Natural killer cell treated with Interleukin-12 subunit alpha and Interleukin-12 subunit beta and Interleukin-15 and Interleukin-18, amount 100 ng/mL, for 72 hours (primary cell): Measurements from ENCODE around the gene CD164L2. TPM values are rescaled to one million over a fixed set of nuclear protein-coding genes. Genes with fewer than 3 reads are reported as not detected.
A peak's percentile ranks its signal among the peaks of the same experiment; 100 is the strongest.
"Not testable (repeated sequence)": the region's sequence is repeated elsewhere in the genome, so short reads cannot be mapped to it uniquely, and the experiment has no call there.

ENCODE experiments used
- ATAC-seq, 2 donors: fragments of 150-1000 bp; cut with Tn5 transposase in 1 of 2; sonication (Bioruptor Pico), chemical (Tn5 transposase) in 1 of 2; 2 replicates each; pipeline ENCODE4 v1.10.0; 2021
- DNase-seq: peaks from one replicate; pipeline ENCODE4 v3.0.0; 2022; ENCODE audit warnings: low spot score
- H3K27ac Mint-ChIP-seq, 2 donors: 1 replicate in 1 of 2; 2 replicates in 1 of 2; pipeline ENCODE4 v1.8.0; 2022; ENCODE audit warnings: mixed read lengths in 2 of 2, mild to moderate bottlenecking in 1 of 2, moderate library complexity in 1 of 2
- H3K27me3 Mint-ChIP-seq, 2 donors: 1 replicate in 1 of 2; 2 replicates in 1 of 2; pipeline ENCODE4 v1.8.0; 2022; ENCODE audit warnings: mixed read lengths in 2 of 2
- H3K36me3 Mint-ChIP-seq: one replicate; pipeline ENCODE4 v1.8.0; 2022; ENCODE audit warnings: mixed read lengths
- H3K4me1 Mint-ChIP-seq, 2 donors: 1 replicate in 1 of 2; 2 replicates in 1 of 2; pipeline ENCODE4 v1.8.0; 2022; ENCODE audit warnings: low read depth in 2 of 2, mixed read lengths in 2 of 2, mild to moderate bottlenecking in 1 of 2
- H3K4me3 Mint-ChIP-seq: one replicate; pipeline ENCODE4 v1.8.0; 2022; ENCODE audit warnings: mixed read lengths
- H3K9me3 Mint-ChIP-seq: 2 replicates; pipeline ENCODE4 v1.8.0; 2022; ENCODE audit warnings: mixed read lengths
- total RNA-seq, 2 donors: library from RNA; stranded (reverse); gene quantifications; one replicate each; pipeline ENCODE4 v1.2.3, GENCODE V29; 2022

Gene CD164L2
- total RNA-seq, 2 donors from 2014 or later = not detected

DNA sequence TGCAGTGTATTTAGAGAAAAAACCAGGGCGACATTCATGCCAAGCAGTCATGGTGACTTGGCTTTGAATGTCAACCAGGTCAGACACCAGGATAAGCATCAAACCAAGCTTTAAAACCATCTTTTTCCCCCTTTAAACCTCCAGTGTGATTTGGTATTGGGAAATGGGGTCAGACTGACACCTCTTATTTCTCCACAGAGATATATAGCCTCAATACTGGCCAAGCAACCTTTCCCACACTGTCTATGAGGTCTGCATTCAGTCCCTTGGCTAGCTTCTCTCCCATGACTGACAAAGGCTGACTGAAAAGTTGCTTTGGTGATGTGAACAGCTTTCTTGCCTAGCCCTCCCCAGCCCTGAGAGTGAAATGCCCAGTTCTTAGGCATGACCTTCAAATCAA lies 31.0 kb upstream of the CD164L2 start:
- no peaks in the 10 kb centered on the region for H3K9me3 Mint-ChIP-seq
- H3K4me3 Mint-ChIP-seq = no peak overlapping the region
- no peak overlapping the region for H3K27ac Mint-ChIP-seq
- H3K4me1 Mint-ChIP-seq = peaks cover 31 to 43% of the 10 kb centered on the region in 2 donors
- H3K36me3 Mint-ChIP-seq = peaks cover 20% of the 10 kb centered on the region
- H3K27me3 Mint-ChIP-seq = no peaks in the 10 kb centered on the region
- no peak for ATAC-seq
- no peak for DNase-seq

DNA sequence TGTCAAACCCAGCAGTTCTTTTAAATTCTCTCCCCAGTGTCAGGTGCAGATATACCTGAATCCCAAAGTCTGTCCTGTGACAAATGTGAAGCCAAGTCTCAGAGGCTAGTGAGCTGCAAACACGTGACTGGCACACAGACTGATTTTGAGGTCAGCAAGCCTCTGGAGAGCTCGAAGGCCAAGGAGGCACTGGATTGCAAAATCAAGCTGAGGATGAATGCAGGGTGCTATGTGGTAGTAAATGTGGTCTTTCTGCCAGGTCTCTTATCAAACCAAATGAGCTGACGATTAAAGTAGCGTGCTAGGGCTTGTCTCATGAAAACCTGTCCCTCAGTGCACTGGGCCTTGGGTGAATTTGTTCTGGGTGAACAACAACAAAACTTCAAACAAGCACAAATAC lies 29.9 kb upstream of the CD164L2 start:
- ATAC-seq (no peak), DNase-seq (no peak)
- H3K36me3 Mint-ChIP-seq = peaks cover 21% of the 10 kb centered on the region
- H3K27ac Mint-ChIP-seq = no peak overlapping the region
- H3K4me1 Mint-ChIP-seq = peaks cover 22 to 32% of the 10 kb centered on the region in 2 donors
- H3K4me3 Mint-ChIP-seq = no peak overlapping the region
- H3K27me3 Mint-ChIP-seq = no peaks in the 10 kb centered on the region
- H3K9me3 Mint-ChIP-seq = no peaks in the 10 kb centered on the region

DNA sequence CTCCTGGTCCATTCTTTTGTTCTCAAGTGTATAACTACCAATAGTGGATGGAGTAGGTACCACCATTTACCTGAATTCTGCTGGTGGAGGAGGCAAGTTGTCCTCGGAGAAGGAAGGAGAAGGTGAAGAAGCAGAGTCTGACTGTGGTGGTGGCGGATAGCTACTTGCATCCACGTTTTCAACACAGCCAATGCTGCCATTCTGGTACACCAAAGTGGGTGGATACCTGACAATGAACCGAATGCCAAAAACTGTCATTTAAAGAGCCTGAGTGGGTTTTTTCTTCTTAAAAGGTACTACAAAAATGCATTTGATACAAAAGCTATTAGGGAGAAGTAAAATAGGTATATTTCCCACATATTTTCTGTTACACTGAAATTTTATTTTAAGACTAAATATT lies 29.4 kb upstream of the CD164L2 start:
- no peaks in the 10 kb centered on the region for H3K27me3 Mint-ChIP-seq
- H3K4me3 Mint-ChIP-seq = no peak overlapping the region
- H3K36me3 Mint-ChIP-seq = peaks cover 23% of the 10 kb centered on the region
- H3K4me1 Mint-ChIP-seq = peaks cover 21 to 28% of the 10 kb centered on the region in 2 donors
- ATAC-seq (no peak), DNase-seq (no peak)
- no peaks in the 10 kb centered on the region for H3K9me3 Mint-ChIP-seq
- H3K27ac Mint-ChIP-seq = no peak overlapping the region

DNA sequence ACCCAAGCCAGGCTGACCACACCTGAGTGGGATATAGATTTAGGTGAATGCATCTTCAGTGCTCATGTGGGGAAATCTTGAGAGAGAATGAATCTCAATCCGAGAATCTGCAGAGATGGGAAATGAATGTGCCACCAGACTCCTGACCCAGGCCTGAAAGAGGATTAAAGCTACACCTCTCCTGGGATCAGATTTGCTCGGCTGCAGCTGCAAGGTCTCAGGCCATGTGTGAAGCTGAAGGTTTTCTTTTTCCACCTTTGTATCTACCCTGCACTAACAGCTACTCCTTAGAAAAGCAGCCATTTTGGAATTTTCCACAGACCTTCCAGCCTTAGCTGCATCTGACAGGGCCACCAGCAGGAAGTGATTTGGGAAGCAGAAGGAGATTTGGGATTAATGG lies 27.6 kb upstream of the CD164L2 start:
- Mint-ChIP-seq H3K4me1 (peaks cover 3 to 10% of the 10 kb centered on the region in 2 donors), H3K36me3 (peaks cover 21% of the 10 kb centered on the region), H3K27ac (no peak overlapping the region), H3K4me3 (no peak overlapping the region), H3K9me3 (no peaks in the 10 kb centered on the region), H3K27me3 (no peaks in the 10 kb centered on the region)
- no peak for DNase-seq
- no peak for ATAC-seq

DNA sequence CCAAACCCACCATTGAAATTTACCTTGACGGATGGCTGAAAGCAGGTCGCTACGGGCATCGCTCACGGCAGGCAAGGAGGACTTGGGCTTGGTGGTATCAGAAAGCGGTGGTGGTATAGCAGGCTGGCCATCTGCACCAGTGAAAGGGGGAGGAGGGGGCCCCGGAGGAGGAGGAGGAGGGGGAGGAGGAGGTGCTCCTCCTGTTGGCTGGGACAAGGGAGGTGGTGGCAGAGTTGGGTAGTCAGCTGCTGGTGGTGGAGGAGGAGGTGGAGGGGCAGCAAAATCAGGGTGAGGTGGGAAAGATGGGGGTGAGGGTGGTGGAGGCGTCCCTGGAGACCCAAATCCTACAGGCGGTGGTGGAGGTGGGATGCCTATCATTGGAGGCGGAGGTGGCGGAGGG lies 26.5 kb upstream of the CD164L2 start:
- H3K36me3 Mint-ChIP-seq = peaks cover 15% of the 10 kb centered on the region
- no peak overlapping the region for H3K27ac Mint-ChIP-seq
- no peak overlapping the region for H3K4me3 Mint-ChIP-seq
- H3K4me1 Mint-ChIP-seq = peaks cover 0 to 4% of the 10 kb centered on the region in 2 donors
- no peak for DNase-seq
- no peaks in the 10 kb centered on the region for H3K9me3 Mint-ChIP-seq
- H3K27me3 Mint-ChIP-seq = no peaks in the 10 kb centered on the region
- no peak for ATAC-seq

DNA sequence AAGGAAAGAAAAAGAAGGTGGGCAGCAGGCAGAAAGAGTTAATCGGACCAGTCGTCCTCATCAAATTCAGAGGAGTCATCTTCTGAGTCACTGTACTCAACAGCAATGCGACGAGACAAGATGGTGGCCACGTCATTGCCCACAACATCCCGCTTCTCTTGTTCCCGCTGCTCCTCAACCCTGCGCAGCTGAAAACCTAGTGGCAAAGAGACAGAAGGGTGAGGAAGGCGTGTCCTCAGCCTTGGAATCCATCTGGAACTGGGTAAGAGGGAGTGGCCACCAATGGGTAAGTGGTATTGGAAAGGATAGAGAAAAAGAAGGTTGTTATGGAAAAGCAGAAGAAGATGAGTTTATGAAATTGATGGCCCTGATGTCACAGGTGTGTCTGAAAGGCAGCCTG lies 25.0 kb upstream of the CD164L2 start:
- H3K36me3 Mint-ChIP-seq = peaks cover 11% of the 10 kb centered on the region
- no peak overlapping the region for H3K4me3 Mint-ChIP-seq
- H3K4me1 Mint-ChIP-seq = peaks cover 12 to 13% of the 10 kb centered on the region in 2 donors
- DNase-seq (no peak), ATAC-seq (no peak)
- peak overlapping the region in 1 of 2 donors; percentile 66 for H3K27ac Mint-ChIP-seq
- no peaks in the 10 kb centered on the region for H3K27me3 Mint-ChIP-seq
- no peaks in the 10 kb centered on the region for H3K9me3 Mint-ChIP-seq

DNA sequence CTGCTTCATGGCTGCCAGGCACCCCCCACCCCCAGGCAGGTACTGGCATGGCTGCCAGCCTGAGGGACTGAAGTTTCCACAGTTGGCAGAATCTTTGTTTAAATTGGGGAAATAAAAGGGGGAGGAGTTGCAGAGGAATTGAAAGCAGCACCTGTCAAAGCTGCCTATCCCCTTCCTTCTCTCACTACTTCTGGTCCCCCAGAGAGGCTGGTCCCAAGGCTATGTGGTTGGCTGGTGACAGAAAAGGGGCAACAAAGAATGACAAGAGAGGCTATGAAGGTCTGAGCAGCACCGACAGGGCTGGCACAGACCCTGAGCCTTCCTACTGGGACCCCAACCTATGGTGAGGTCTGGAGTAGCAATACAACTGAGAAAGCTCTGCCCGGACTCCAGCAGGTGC lies 23.7 kb upstream of the CD164L2 start:
- H3K27ac Mint-ChIP-seq = peak overlapping the region in 1 of 2 donors; percentile 66
- H3K4me1 Mint-ChIP-seq = peaks cover 18 to 21% of the 10 kb centered on the region in 2 donors
- not testable (repeated sequence) for H3K9me3 Mint-ChIP-seq, DNase-seq, H3K4me3 Mint-ChIP-seq, ATAC-seq, H3K27me3 Mint-ChIP-seq
- peaks cover 11% of the 10 kb centered on the region for H3K36me3 Mint-ChIP-seq

DNA sequence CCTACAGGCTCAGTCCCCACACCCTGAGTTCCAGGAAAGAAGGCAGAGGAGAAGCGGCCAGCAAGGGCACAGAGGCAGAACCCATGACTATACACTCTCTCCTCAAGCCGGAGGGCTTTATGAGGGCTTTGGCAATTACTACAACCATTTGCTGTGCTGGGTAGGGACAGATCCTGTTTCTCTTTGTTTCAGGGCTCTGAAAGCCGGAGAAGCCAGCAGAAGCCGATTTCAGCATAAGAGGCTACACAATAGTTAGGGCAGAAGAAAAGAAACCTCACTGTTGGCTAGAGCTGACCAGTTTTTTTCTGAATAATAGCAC lies 23.2 kb upstream of the CD164L2 start:
- H3K9me3 Mint-ChIP-seq = no peaks in the 10 kb centered on the region
- no peak for ATAC-seq
- no peak for DNase-seq
- no peak overlapping the region for H3K4me3 Mint-ChIP-seq
- H3K4me1 Mint-ChIP-seq = peaks cover 18 to 24% of the 10 kb centered on the region in 2 donors
- H3K27me3 Mint-ChIP-seq = no peaks in the 10 kb centered on the region
- peaks cover 11% of the 10 kb centered on the region for H3K36me3 Mint-ChIP-seq
- no peak overlapping the region for H3K27ac Mint-ChIP-seq

DNA sequence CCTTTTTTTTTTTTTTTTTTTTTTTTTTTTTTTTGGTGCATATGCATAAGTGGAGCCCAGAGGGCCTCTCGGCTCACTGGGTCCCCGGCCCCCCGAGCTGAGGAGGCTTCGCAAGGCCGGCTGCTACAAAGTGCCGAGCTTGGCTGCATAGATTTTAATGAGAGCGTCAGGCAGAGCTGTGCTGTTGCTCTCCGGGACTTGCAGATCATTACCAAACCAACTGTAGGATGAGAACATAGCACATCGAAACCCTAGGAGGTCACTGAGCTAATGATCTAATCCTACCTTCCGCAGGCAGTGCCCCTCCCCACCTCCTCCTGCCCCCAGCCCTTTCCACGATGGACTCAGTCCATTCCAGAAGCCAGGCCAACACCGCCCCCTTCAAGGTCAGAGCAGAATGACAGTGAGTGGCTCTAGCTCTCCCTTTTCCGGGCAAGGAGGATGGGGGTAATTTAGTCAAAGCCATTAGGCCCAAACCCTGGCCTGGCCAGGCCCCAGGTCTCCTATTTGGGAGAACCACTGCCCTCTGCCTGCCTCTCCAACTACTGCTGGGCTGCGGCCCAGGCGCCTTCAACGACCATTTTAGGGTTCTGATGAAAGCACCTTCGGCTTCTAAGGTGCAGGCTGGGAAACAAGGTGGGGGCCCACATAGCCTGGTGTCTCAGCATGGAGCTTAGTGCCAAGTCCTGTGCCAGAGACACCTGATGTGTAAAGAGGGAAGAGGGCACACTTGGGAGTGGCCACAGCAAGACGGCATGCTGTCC lies 22.6 kb upstream of the CD164L2 start:
- H3K4me3 Mint-ChIP-seq, H3K27me3 Mint-ChIP-seq, DNase-seq, H3K9me3 Mint-ChIP-seq, H3K27ac Mint-ChIP-seq, ATAC-seq: not testable (repeated sequence)
- H3K36me3 Mint-ChIP-seq = peaks cover 11% of the 10 kb centered on the region
- peaks cover 18 to 26% of the 10 kb centered on the region in 2 donors for H3K4me1 Mint-ChIP-seq

DNA sequence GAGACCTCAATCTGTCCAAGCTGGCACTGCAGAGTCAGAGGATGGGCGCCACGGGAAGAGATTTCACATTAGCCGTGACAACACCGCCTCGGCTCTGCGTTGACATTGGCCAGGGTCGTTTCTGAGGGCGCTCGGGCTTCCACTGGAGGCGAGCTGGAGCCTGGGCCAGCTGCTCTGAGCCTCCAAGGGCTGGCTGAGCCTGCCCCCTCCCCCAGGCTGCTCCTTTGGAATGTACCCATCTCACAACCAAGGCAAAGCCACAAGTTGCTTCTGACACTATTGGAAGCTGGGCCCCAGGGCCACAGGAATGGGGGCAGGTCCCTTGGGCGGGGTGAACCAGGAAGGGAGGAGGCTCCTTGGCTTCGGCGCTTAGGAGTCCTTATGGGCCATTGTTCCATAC lies 21.9 kb upstream of the CD164L2 start:
- ATAC-seq (no peak), DNase-seq (no peak)
- Mint-ChIP-seq H3K4me3 (no peak overlapping the region), H3K27ac (peak overlapping the region in 1 of 2 donors; percentile 76), H3K4me1 (peaks cover 18 to 30% of the 10 kb centered on the region in 2 donors), H3K27me3 (no peaks in the 10 kb centered on the region), H3K9me3 (no peaks in the 10 kb centered on the region), H3K36me3 (peaks cover 11% of the 10 kb centered on the region)

DNA sequence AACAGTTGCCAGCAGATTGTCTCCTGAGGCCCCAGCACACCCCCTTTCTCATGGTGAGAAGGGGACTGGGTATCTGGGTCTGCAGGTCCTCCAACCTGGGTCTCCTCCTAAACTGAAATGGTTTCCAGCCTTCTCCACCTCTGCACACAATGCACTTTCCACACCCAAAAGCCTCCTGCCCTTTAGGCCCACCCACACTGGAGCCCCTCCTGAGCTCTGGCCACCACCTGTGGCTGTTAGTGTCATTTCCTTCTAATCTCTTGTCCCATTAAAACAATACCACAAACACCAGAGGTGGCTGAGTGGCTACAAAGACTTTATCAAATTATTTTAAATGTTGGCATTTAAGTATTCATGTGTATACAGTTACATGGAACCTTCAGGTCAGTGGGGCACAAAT lies 20.8 kb upstream of the CD164L2 start:
- H3K27me3 Mint-ChIP-seq = no peaks in the 10 kb centered on the region
- H3K36me3 Mint-ChIP-seq = peaks cover 11% of the 10 kb centered on the region
- H3K27ac Mint-ChIP-seq = peak overlapping the region; percentile 75 to 76
- DNase-seq = no peak
- peaks cover 18 to 30% of the 10 kb centered on the region in 2 donors for H3K4me1 Mint-ChIP-seq
- no peaks in the 10 kb centered on the region for H3K9me3 Mint-ChIP-seq
- no peak for ATAC-seq
- H3K4me3 Mint-ChIP-seq = peak overlapping the region; percentile 76

DNA sequence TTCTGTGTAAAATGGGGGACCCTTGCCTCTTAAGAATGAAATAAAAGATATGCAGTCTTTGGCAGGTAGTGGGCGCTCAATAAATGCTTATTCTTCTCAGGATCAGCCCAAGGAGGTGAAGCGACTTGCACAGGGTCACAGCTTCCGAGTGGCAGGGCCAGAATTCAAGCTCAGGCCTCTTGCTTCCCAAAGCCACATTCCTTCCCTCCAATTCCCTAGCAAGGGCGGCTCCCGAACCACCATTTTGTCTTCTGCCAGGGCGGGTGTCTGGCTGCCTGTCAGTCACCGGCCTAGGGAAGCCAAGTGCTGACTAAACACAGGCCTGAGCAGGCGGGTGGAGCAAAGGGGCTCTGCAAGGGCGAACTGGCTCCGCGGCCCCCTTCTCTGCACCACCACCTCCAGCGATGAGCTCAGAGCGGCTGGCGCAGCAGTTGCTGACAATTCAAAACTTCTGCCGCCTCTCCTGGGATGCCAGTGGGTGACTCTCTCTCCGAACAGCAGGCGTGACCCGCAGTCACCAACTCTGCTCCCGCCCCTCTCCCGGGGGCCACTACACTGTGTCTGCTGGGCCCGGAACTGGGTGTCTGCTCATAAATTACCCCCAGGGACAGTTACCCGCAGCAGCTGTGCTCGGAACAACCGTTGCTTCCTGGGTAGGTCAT lies 20.1 kb upstream of the CD164L2 start:
- Mint-ChIP-seq H3K27ac (peak overlapping the region; percentile 75 to 76), H3K36me3 (peaks cover 9% of the 10 kb centered on the region), H3K27me3 (no peaks in the 10 kb centered on the region), H3K4me3 (peak overlapping the region; percentile 76), H3K4me1 (peaks cover 18 to 30% of the 10 kb centered on the region in 2 donors), H3K9me3 (no peaks in the 10 kb centered on the region)
- no peak for DNase-seq
- peak; percentile 84 to 85 for ATAC-seq

DNA sequence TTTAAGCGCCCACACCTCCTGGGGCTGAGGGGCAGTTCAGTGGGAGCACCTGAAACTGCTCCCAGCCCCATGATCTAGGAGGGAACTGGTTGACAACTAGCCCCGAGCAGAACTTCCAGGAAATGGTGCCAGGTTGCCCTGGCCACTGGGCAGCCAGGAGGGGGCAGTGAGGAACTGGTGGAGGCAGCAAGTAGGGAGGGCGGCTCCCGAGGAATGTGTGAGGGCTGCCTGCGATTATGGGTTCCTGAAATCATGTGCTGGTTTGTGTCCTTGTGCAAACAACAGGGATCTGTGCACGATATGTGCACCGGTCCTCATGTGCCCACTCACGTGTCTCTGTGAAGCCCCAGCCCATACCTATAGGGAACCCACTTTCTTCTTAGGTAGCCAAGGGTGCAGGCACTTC lies 19.2 kb upstream of the CD164L2 start:
- DNase-seq (no peak), ATAC-seq (no peak)
- peak overlapping the region; percentile 75 to 76 for H3K27ac Mint-ChIP-seq
- H3K4me3 Mint-ChIP-seq = no peak overlapping the region
- H3K36me3 Mint-ChIP-seq = peaks cover 3% of the 10 kb centered on the region
- no peaks in the 10 kb centered on the region for H3K9me3 Mint-ChIP-seq
- H3K27me3 Mint-ChIP-seq = no peaks in the 10 kb centered on the region
- H3K4me1 Mint-ChIP-seq = peaks cover 18 to 30% of the 10 kb centered on the region in 2 donors

DNA sequence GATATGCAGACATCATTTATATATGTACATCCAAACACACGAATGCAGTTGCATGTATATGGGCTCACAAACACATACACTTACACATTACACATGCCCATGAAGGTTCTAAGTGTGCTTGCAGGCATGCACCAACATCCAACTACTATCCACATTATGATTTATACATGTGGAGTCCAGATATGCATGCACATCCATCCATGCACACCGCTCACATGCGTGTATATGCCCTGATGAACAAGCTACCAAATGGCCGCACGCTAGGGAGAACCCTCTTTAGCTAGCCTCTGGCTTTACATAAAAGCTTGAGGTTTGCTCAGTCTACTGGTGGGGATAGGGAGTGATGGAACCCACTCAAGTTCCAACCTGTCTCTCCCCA lies 17.8 kb upstream of the CD164L2 start:
- Mint-ChIP-seq H3K4me1 (peaks cover 18 to 30% of the 10 kb centered on the region in 2 donors), H3K4me3 (no peak overlapping the region), H3K36me3 (no peaks in the 10 kb centered on the region), H3K9me3 (no peaks in the 10 kb centered on the region), H3K27me3 (no peaks in the 10 kb centered on the region), H3K27ac (peak overlapping the region in 1 of 2 donors; percentile 65)
- DNase-seq = no peak
- no peak for ATAC-seq
